Activated CD4-positive, alpha-beta T cell treated with anti-CD3 and anti-CD28 coated beads for 36 hours (primary cell): ENCODE results near the gene ACOX3. TPM values are rescaled to one million over a fixed set of nuclear protein-coding genes. Genes with fewer than 3 reads are reported as not detected.

Source experiments
- ATAC-seq: fragments of 200-7000 bp; cut with Tn5 transposase; one replicate; pipeline ENCODE4 v1.10.0; 2021; ENCODE audit warnings: mild to moderate bottlenecking, moderate library complexity
- CTCF ChIA-PET: fragments of 350-600 bp; sonication (Branson Sonifier 250); formaldehyde crosslinking; loops from one replicate; lab custom pipeline; 2021; ENCODE audit warnings: antibody characterized with exemption; lab: Charles Lee
- POLR2A ChIA-PET: fragments of 350-600 bp; sonication (Branson Sonifier 250); formaldehyde crosslinking; loops from one replicate; lab custom pipeline; 2021; ENCODE audit warnings: antibody characterized with exemption, inconsistent platforms; lab: Charles Lee
- DNase-seq: peaks from one replicate; pipeline ENCODE4 v3.0.0-alpha.2; 2020
- H3K27ac Mint-ChIP-seq: one replicate; pipeline ENCODE4 v1.8.0; 2021; ENCODE audit warnings: mixed read lengths
- H3K27me3 Mint-ChIP-seq: one replicate; pipeline ENCODE4 v1.8.0; 2021; ENCODE audit warnings: mixed read lengths
- H3K36me3 Mint-ChIP-seq: one replicate; pipeline ENCODE4 v1.8.0; 2021; ENCODE audit warnings: low read depth, mixed read lengths
- H3K4me1 Mint-ChIP-seq: one replicate; pipeline ENCODE4 v1.8.0; 2021; ENCODE audit warnings: mixed read lengths
- H3K4me3 Mint-ChIP-seq: one replicate; pipeline ENCODE4 v1.8.0; 2021; ENCODE audit warnings: mild to moderate bottlenecking, moderate library complexity, mixed read lengths
- H3K9me3 Mint-ChIP-seq: one replicate; pipeline ENCODE4 v1.8.0; 2021; ENCODE audit warnings: low read depth, mixed read lengths
- intact Hi-C, 2 experiments: fragments of 100-400 bp; cut with DNase I in 1 of 2; cut with micrococcal nuclease in 1 of 2; formaldehyde crosslinking; loops; one replicate each; pipeline versions ENCODE4 v1.14.2 to v1.15.1; 2022 to 2024; cut with DNase I, micrococcal nuclease
- total RNA-seq, 2 experiments: library from RNA; stranded (reverse); gene quantifications; one replicate each; pipeline ENCODE4 v1.2.3, GENCODE V29; 2021

Gene ACOX3
- total RNA-seq, 2 experiments from 2014 or later = 20.5 to 29.3 TPM

DNA sequence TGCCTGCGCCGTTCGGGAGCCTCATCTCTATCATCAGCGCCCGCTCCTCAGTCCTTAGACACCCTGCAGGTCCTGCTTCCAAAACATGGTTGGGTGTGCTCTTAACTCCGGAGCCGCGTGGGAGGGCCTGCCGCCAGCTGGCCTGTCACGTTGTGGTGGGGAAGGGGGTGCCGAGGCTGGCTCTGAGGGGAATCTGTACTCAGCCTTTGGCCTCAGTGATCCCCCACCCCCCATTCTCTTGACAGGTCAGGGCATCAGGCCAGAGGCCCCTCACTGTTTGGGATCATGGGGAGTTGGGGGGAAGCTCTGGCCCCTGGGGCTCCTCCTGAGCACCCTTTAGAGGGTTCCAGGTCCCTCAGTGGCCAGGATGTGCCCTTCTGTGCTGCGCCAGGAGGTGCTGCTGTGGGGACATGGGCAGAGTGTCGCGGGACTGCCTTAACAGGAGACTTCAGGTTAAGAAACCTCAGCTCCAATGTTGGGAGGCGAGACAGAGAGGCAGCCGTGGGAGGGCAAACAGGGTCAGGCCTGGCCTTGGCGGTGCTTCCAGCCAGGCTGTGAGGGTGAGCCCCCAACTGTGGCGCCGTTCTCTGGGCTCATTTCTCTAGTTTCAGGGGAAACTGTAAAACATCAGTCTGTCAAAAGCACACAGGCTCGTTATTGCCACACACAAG is 33.5 kb upstream of the ACOX3 start:
- ChIA-PET POLR2A (no interaction called here), CTCF (interaction anchor here (0.6 to 1.2 kb wide), 2 partner anchors 9 to 15 kb away, joined by 3 read pairs; no protein-coding TSS in a partner anchor)
- no peaks in the 10 kb centered on the region for H3K27me3 Mint-ChIP-seq
- no peak overlapping the region for H3K4me3 Mint-ChIP-seq
- peaks cover 9% of the 10 kb centered on the region for H3K36me3 Mint-ChIP-seq
- H3K4me1 Mint-ChIP-seq = peaks cover under 1% of the 10 kb centered on the region
- H3K27ac Mint-ChIP-seq = no peak overlapping the region
- H3K9me3 Mint-ChIP-seq = no peaks in the 10 kb centered on the region
- intact Hi-C loops = no loop called here
- ATAC-seq (no peak), DNase-seq (no peak)

DNA sequence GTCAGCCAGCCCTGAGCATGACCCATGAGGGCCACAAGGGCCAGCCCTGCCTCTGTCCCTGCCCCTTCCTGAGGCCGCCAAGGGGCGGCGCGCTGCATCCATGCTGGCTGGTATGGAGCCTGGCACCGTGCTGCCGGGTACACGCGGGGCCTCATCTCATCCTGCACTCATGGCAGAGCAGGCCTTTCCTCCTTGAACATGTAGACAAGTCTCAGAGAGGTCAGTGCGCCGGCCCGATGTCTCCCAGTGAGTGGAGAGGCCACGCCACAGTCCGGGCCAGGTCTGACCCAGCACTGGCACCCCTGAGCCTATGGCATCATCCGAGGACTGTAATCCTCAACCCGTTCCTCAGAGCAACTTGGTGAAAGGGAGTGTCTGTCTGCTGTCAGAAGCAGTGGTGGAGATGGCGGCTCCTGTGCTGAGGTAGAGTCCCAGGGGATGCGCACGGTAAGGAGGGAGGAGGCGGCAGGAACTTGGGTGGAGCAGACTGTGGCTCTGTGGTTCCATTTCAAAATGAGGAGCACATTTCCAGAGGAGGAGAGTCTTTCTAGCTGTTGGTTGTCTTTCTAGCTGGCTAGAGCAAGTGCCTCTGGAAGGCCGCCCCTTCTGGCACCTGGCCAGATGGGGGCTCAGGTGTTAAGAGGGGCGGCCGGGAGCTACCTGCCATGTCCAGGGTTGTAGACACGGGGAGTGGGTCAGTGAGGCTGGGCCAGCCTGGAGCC is 32.8 kb upstream of the ACOX3 start:
- POLR2A ChIA-PET = no interaction called here
- no peak overlapping the region for H3K27ac Mint-ChIP-seq
- DNase-seq (no peak), ATAC-seq (no peak)
- CTCF ChIA-PET = interaction anchor here (0.6 to 1.2 kb wide), 3 partner anchors 9 to 124 kb away, joined by 3 read pairs; no protein-coding TSS in a partner anchor
- intact Hi-C loops = no loop called here
- H3K9me3 Mint-ChIP-seq = no peaks in the 10 kb centered on the region
- no peaks in the 10 kb centered on the region for H3K27me3 Mint-ChIP-seq
- H3K4me3 Mint-ChIP-seq = no peak overlapping the region
- H3K4me1 Mint-ChIP-seq = no peaks in the 10 kb centered on the region
- peaks cover 14% of the 10 kb centered on the region for H3K36me3 Mint-ChIP-seq

DNA sequence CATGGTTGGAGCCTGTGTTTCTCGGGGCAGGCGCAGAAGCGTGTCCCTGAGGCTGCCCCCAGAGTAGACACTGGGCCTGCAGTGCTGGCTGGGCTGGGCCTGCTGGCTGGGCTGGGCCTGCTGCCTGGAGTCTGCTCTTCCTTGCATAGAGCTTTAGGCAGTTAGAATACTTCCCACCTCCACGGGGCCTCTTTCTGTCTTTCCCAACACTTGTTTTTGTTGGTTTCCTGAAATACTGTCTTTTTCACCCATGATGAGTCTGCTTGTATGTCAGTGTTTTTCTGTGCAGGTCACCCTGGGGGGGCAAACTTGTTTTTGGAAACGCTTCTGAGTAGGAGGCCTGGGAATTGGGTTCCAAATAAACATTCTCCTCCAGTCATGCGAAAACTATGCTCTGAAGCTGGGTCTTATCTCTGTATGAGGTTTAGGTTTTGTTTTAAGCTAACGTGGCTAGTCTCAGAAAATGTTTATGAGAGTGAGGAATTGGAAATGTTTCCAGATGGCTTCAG is 32.2 kb upstream of the ACOX3 start:
- intact Hi-C loops = no loop called here
- ChIA-PET POLR2A (no interaction called here), CTCF (interaction anchor here (1.0 kb wide), 1 partner anchor 124 kb away, joined by 3 read pairs; no protein-coding TSS in a partner anchor)

DNA sequence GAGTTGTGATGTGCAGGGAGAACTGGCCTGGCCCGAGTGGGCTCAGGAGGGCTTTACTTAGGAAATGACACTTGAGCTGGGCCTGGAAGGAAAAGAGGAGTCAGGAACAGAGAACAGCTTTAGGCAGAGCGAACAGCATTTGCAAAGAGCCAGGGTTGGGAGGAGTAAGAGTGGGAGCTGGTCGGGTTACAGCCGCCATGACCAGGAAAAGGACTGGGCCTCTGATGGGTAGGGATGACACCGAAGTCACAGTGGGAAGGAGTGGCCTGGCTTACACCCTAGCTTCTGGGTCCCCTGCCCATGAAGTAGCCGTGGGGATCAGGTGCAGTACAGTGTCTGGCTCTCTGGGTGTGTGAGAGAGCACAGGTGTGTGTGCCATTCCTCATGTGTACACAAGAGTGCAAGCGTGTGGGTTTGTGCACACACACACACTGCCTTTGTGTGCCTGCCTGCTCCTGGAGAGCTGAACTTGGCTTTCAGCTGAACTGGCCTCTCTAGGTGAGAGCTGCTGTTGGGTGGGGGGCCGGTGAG is 31.7 kb upstream of the ACOX3 start:
- POLR2A ChIA-PET = no interaction called here
- ATAC-seq = no peak
- Mint-ChIP-seq H3K27me3 (no peaks in the 10 kb centered on the region), H3K36me3 (peaks cover 21% of the 10 kb centered on the region), H3K4me3 (no peak overlapping the region), H3K27ac (no peak overlapping the region), H3K9me3 (no peaks in the 10 kb centered on the region), H3K4me1 (no peaks in the 10 kb centered on the region)
- intact Hi-C loops = no loop called here
- CTCF ChIA-PET = interaction anchor here (0.5 to 1.2 kb wide), 3 partner anchors 27 to 230 kb away, joined by 3 read pairs; no protein-coding TSS in a partner anchor
- DNase-seq = no peak

More for the DNA sequence above, 32.2 kb upstream of the ACOX3 start:
- no peak for ATAC-seq
- H3K4me3 Mint-ChIP-seq = no peak overlapping the region
- no peaks in the 10 kb centered on the region for H3K4me1 Mint-ChIP-seq
- no peaks in the 10 kb centered on the region for H3K27me3 Mint-ChIP-seq
- H3K27ac Mint-ChIP-seq = no peak overlapping the region
- H3K9me3 Mint-ChIP-seq = no peaks in the 10 kb centered on the region
- H3K36me3 Mint-ChIP-seq = peaks cover 19% of the 10 kb centered on the region
- DNase-seq = no peak

DNA sequence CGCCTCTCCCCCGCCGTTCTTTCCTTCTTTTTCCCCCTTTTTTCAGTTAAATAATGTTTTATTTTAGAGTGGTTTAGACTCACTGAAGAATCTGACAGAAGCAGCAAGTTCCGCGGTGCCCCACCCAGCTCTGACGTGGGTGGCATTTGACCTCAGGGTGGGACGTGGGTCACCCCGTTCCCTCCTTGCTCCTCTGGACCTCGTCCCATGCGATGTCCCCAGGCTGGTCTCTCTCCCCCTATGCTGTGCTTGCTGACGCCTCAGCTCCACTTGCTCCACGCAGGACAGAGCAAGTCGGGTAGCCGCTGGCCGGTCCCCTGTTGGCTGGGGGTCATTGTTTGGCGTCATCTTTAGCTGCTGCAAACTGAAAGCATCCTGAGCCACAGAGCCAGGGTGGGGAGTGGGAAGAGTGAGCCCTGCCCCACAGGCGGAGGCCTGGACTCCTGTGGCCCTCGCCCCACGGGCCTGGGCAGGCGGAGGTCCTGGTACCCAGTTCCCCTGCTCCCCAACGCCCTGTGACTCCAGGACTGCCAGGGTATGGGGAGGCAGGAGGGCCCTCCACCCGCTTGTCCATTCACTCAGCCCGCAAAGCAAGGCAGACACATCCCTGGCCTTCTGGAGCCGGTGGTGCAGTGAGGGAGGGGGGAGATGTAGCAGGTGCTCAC is 30.8 kb upstream of the ACOX3 start:
- Mint-ChIP-seq H3K4me3 (no peak overlapping the region), H3K36me3 (peaks cover 25% of the 10 kb centered on the region), H3K27ac (no peak overlapping the region), H3K27me3 (no peaks in the 10 kb centered on the region), H3K9me3 (no peaks in the 10 kb centered on the region), H3K4me1 (no peaks in the 10 kb centered on the region)
- ATAC-seq (no peak), DNase-seq (no peak)
- ChIA-PET CTCF (interaction anchor here (1.2 kb wide), 1 partner anchor 229 kb away, joined by 3 read pairs; no protein-coding TSS in a partner anchor), POLR2A (no interaction called here)
- intact Hi-C loops = no loop called here

DNA sequence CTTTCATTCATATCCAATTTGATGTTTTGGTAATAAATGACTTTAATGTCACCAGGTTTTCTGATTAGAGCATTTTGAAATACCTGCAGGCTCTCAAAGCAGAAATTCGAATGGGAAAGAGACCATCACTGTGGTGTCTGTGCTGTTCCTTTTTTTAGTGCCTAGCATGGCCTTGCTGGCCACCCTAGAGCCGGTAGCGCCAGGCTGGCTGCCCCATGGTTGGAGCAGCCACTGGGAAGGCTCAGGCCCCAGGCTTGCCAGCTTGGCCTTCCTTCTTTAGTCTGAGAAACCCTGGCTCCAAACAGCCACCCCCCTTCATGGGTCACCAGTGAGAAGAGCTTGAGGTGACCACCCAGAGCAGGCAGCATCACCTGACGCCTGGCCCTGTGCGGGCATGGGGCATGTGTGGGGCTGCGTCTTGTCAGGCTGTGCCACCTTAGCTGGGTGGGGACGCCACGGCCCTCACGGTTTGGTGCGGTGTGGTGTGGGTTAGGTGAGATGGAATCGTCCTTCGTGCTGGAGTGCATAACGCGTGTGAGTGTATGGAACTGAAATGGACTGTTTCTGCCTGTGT is 30.0 kb upstream of the ACOX3 start:
- DNase-seq (no peak), ATAC-seq (no peak)
- POLR2A ChIA-PET = no interaction called here
- CTCF ChIA-PET = interaction anchor here (1.3 kb wide), 1 partner anchor 74 kb away, joined by 3 read pairs; no protein-coding TSS in a partner anchor
- Mint-ChIP-seq H3K4me3 (no peak overlapping the region), H3K9me3 (no peaks in the 10 kb centered on the region), H3K36me3 (peaks cover 26% of the 10 kb centered on the region), H3K27me3 (no peaks in the 10 kb centered on the region), H3K4me1 (no peaks in the 10 kb centered on the region), H3K27ac (no peak overlapping the region)
- intact Hi-C loops = no loop called here

DNA sequence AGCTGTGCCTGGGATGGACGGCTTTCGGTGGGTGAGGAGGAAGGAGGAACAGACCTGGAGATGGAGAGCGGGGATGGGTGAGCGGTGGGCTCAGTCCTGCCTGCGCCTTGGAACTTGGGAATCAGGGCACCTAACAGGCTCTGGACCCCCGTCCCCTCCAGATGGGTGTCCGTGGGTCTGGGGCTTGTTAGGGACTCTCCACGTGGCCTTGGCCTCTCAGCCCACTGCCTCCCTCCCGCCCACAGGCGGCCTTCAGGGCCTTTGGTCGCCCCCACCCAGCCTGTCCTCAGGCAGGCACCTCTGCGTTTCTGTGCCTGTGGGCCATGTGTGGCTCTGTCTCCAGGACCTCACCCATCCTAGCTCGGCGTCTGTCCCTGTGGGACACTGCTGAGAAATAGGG is 29.0 kb upstream of the ACOX3 start:
- Mint-ChIP-seq H3K4me1 (no peaks in the 10 kb centered on the region), H3K9me3 (no peaks in the 10 kb centered on the region), H3K36me3 (peaks cover 29% of the 10 kb centered on the region), H3K27ac (no peak overlapping the region), H3K4me3 (no peak overlapping the region), H3K27me3 (no peaks in the 10 kb centered on the region)
- DNase-seq (no peak), ATAC-seq (no peak)
- CTCF ChIA-PET = interaction anchor here (1.3 to 2.0 kb wide), 3 partner anchors 21 to 80 kb away, joined by 3 to 8 read pairs (median 4); no protein-coding TSS in a partner anchor
- intact Hi-C loops = loop anchor here in 1 of 2 experiments (2.0 kb wide), 1 partner anchor 77 kb away; no protein-coding TSS in a partner anchor
- POLR2A ChIA-PET = no interaction called here

DNA sequence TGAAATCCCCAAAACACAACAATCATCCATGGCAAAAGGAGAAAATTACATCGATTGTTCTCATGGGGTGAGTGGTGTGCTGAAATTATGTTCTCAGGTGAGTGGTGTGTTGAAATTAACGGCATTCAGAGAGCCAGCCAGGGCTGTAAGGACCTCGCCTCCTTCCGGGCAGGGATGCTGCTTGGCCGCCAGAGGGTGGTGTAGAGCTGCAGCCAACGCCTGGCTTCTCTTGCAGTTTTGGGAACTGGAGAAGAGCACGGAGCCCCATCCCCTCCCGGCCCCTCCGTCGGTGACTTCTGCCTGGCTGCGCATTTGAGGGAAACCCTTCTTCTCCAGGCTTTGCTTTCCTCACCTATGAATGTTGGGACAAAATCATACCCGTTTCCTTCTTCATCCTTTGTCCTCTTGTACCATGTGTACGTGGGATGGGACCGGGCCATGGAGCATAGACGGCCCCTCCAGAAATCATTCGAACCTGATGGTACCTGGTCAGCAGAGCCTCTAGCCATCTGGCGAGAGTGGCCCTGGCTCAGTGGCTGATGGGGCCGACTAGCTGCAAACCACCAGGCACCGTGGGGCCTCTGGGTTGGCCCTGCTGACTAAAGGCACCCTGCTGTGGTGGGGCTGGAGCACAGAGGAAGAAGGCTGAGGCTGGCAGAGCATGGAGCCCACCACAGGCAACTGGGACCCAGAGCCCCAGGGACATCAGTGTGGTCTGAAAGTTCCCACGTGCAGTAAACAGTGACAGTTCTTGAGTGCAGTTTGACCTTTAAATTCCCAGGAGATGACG is 28.4 kb upstream of the ACOX3 start:
- Mint-ChIP-seq H3K27me3 (no peaks in the 10 kb centered on the region), H3K36me3 (peaks cover 29% of the 10 kb centered on the region), H3K9me3 (no peaks in the 10 kb centered on the region), H3K27ac (no peak overlapping the region), H3K4me1 (no peaks in the 10 kb centered on the region), H3K4me3 (no peak overlapping the region)
- CTCF ChIA-PET = interaction anchor here (0.7 to 2.0 kb wide), 13 partner anchors 10 to 840 kb away, joined by 3 to 9 read pairs (median 3); no protein-coding TSS in a partner anchor
- peak; percentile 91 for ATAC-seq
- intact Hi-C loops = loop anchor here (1.0 to 2.0 kb wide), 3 partner anchors 78 to 125 kb away; no protein-coding TSS in a partner anchor
- DNase-seq = peak; percentile 80
- POLR2A ChIA-PET = no interaction called here

DNA sequence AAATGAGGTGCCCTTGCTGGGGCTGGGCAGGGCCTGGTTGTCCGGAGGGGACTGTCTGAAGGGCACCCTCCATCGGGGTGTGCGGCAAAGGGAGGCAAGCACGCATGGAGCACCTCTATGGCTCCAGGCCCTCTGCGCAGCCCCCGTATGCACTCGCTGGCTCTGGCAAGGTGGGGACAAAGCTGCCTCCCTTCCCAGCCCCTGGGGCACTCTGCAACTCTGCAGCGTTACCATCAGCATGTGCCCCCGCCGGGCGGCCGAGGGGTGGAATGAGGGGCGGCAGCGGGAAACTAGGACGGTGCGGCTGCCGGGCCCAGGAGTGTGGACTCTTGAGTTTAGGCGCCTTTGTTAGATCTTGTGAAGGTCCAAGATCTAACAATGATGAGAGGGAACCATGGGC is 26.5 kb upstream of the ACOX3 start:
- no peak overlapping the region for H3K27ac Mint-ChIP-seq
- intact Hi-C loops = no loop called here
- no peaks in the 10 kb centered on the region for H3K4me1 Mint-ChIP-seq
- no peaks in the 10 kb centered on the region for H3K27me3 Mint-ChIP-seq
- CTCF ChIA-PET = interaction anchor here (0.5 to 1.3 kb wide), 2 partner anchors 80 to 110 kb away, joined by 3 read pairs; no protein-coding TSS in a partner anchor
- ATAC-seq = no peak
- no peaks in the 10 kb centered on the region for H3K9me3 Mint-ChIP-seq
- POLR2A ChIA-PET = no interaction called here
- no peak overlapping the region for H3K4me3 Mint-ChIP-seq
- DNase-seq = no peak
- H3K36me3 Mint-ChIP-seq = peaks cover 33% of the 10 kb centered on the region
